ENCODE results near the gene KIAA0408.
A peak's percentile ranks its signal among the peaks of the same experiment; 100 is the strongest.

KIAA0408 gene

GRCh38 chr6:127464161-127464880 is 5.1 kb upstream of the KIAA0408 start:
- FAIRE-seq (peak; percentile 35), DNase-seq (ENCODE audit: insufficient read length, low spot score) (no peak)
- TF ChIP-seq CTCF (IDR thresholded peaks at IDR 0.05; ENCODE audit: insufficient read depth, missing control alignments) = no peak

DNA sequence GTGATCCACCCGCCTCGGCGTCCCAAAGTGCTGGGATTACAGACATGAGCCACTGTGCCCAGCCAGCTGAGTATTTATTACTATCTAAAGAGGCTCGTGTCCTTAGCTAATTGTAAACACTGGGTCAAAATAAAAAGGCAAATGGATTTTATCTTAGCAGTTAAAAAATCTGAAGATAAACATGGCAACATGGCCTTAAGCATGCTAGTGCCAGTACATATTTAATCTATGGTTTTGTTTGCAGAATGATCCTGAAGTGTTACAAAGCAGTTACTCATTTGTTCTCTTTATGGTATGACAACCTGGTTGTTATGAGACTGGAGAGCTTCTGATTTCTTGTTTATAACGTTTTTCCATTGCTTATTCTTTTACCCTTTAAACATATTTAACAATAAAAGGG is 3.9 kb upstream of the KIAA0408 start:
- DNase-seq (ENCODE audit: insufficient read length, low spot score) (no peak), FAIRE-seq (no peak)
- no peak for TF ChIP-seq CTCF (IDR thresholded peaks at IDR 0.05; ENCODE audit: insufficient read depth, missing control alignments)

DNA sequence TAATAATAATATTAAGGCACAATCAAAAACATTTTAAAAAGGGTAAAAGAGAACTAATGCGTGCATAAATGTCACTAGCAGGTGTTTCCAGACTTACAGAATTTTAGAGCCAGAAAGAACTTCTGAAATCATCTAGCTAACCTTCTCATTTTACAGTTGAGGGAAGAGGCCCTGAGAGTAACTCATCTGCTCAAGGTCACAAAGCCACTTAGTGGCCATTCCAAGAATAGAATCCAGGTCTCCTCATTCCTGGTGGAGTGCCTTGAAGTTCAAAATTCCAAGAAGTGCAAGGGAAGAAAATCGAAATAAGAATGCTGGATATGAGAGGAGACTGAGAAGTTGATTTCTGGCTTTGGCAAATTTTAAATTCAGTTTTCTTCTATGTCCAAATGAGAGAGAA is 3.2 kb upstream of the KIAA0408 start:
- FAIRE-seq (no peak), DNase-seq (ENCODE audit: insufficient read length, low spot score) (no peak)
- no peak for TF ChIP-seq CTCF (IDR thresholded peaks at IDR 0.05; ENCODE audit: insufficient read depth, missing control alignments)

GRCh38 chr6:127460465-127460864 is 1.3 kb upstream of the KIAA0408 start:
- DNase-seq (ENCODE audit: insufficient read length, low spot score) (no peak), FAIRE-seq (no peak)
- no peak for TF ChIP-seq CTCF (IDR thresholded peaks at IDR 0.05; ENCODE audit: insufficient read depth, missing control alignments)

GRCh38 chr6:127458817-127459216 is 372 bp downstream of the KIAA0408 start:
- no peak for DNase-seq (ENCODE audit: insufficient read length, low spot score)
- peak; percentile 41 for FAIRE-seq
- TF ChIP-seq CTCF (IDR thresholded peaks at IDR 0.05; ENCODE audit: insufficient read depth, missing control alignments) = no peak

DNA sequence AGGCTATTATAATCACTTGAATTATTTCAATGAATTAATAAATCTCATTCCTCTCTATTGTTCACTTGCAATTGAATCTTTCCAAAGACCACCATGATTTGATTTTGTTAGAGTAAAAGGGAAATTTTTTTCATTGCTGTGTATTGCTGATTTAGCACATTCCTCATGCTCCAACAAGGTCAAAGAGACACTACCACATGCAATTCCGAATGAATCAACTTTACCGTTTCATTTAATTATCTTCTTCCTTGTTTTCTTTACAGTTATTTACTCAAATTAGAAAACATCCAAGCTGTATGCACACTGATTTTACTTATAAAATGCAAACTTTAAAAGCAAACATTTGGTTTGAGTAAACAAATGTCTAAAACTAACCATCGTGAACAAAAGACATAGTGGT is 967 bp downstream of the KIAA0408 start:
- no peak for TF ChIP-seq CTCF (IDR thresholded peaks at IDR 0.05; ENCODE audit: insufficient read depth, missing control alignments)
- FAIRE-seq (peak; percentile 68), DNase-seq (ENCODE audit: insufficient read length, low spot score) (no peak)

DNA sequence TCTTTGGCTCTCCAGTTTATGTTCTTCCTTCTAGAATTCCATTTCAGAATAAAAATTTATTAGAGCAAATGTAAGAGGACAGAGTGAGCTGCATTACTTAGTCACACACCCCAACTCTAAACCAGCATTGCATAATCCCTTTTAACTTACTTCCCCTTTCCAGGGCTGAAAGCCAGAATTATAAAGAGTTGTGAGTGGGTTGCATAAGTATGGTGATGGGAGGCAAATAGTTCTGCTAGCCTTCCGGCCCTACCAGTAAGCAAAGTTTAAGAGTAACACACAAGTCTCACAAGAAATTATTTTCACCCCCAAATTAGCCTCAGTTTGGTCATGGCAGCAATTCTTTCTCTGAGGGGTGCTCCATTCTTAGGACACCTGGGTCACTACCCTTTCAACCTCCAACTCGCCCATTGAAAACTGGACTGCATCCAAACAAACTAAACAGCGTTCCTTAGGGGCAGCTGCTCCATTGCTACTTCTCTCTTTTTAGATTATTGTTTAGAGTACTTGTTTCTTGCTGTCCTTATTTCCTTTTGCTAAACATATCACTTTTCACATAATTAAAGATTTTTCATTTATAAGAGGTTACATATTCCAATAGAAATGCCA is 1.6 kb downstream of the KIAA0408 start:
- DNase-seq (ENCODE audit: insufficient read length, low spot score) (no peak), FAIRE-seq (no peak)
- no peak for TF ChIP-seq CTCF (IDR thresholded peaks at IDR 0.05; ENCODE audit: insufficient read depth, missing control alignments)

Data from D721Med (cell line).